Fibroblast of skin of right biceps (primary cell): ENCODE data around the gene SLC35F2.
"Not testable (repeated sequence)": the region's sequence is repeated elsewhere in the genome, so short reads cannot be mapped to it uniquely, and the experiment has no call there.

Experiments
- DNase-seq: peaks from one replicate; pipeline ENCODE4 v3.0.0-alpha.2; 2013

Gene SLC35F2

GRCh38 chr11:107840129-107840484 lies 18.5 kb downstream of the SLC35F2 start:
- DNase-seq: no peak

- no peak for DNase-seq
These were observed 21.7 kb downstream of the SLC35F2 start for GRCh38 chr11:107836851-107837250.

GRCh38 chr11:107834995-107835394 lies 23.6 kb downstream of the SLC35F2 start:
- DNase-seq: no peak

- DNase-seq: not testable (repeated sequence)
These were observed 24.7 kb downstream of the SLC35F2 start for GRCh38 chr11:107833926-107834325.

- no peak for DNase-seq
These were observed 27.6 kb downstream of the SLC35F2 start for GRCh38 chr11:107830915-107831540.

GRCh38 chr11:107827041-107827440 lies 31.5 kb downstream of the SLC35F2 start:
- no peak for DNase-seq

GRCh38 chr11:107825875-107826274 lies 32.7 kb downstream of the SLC35F2 start:
- DNase-seq: no peak

- peak; percentile 53 for DNase-seq
These were observed 33.8 kb downstream of the SLC35F2 start for GRCh38 chr11:107824668-107825369.

- DNase-seq: peak; percentile 73
These were observed 37.2 kb downstream of the SLC35F2 start for GRCh38 chr11:107821199-107821927.

GRCh38 chr11:107819361-107820014 lies 39.1 kb downstream of the SLC35F2 start:
- peak; percentile 35 for DNase-seq

GRCh38 chr11:107818491-107818890 lies 40.1 kb downstream of the SLC35F2 start:
- no peak for DNase-seq

- no peak for DNase-seq
These were observed 42.6 kb downstream of the SLC35F2 start for GRCh38 chr11:107816028-107816427.

- no peak for DNase-seq
These were observed 47.7 kb downstream of the SLC35F2 start for GRCh38 chr11:107810875-107811274.

GRCh38 chr11:107808521-107808920 lies 50.1 kb downstream of the SLC35F2 start:
- no peak for DNase-seq

GRCh38 chr11:107804971-107805370 lies 53.6 kb downstream of the SLC35F2 start:
- no peak for DNase-seq

GRCh38 chr11:107804211-107804610 lies 54.4 kb downstream of the SLC35F2 start:
- DNase-seq: no peak

GRCh38 chr11:107801641-107802040 lies 56.9 kb downstream of the SLC35F2 start:
- DNase-seq: no peak

- peak; percentile 62 for DNase-seq
These were observed 59.2 kb downstream of the SLC35F2 start for GRCh38 chr11:107799218-107799859.

GRCh38 chr11:107792049-107792443 lies 66.5 kb downstream of the SLC35F2 start:
- no peak for DNase-seq

GRCh38 chr11:107791343-107792048 lies 67.1 kb downstream of the SLC35F2 start:
- no peak for DNase-seq

- DNase-seq: no peak
These were observed 68.8 kb downstream of the SLC35F2 start for GRCh38 chr11:107789767-107790166.

GRCh38 chr11:107787733-107788132 lies 70.9 kb downstream of the SLC35F2 start:
- no peak for DNase-seq
